Stimulated activated CD4-positive, alpha-beta T cell treated with anti-CD3 and anti-CD28 coated beads, Interleukin-1b, Interleukin-23, amount 100 ng/mL, for 24 hours (primary cell): ENCODE results near the gene CDK11A.
A peak's percentile ranks its signal among the peaks of the same experiment; 100 is the strongest.
"Not testable (repeated sequence)": the region's sequence is repeated elsewhere in the genome, so short reads cannot be mapped to it uniquely, and the experiment has no call there.

Experiments
- DNase-seq, 4 experiments: peaks; one replicate each; pipeline ENCODE4 v3.0.0-alpha.2; 2020; ENCODE audit warnings: low read depth in 4 of 4, low spot score in 1 of 4

CDK11A gene

DNA sequence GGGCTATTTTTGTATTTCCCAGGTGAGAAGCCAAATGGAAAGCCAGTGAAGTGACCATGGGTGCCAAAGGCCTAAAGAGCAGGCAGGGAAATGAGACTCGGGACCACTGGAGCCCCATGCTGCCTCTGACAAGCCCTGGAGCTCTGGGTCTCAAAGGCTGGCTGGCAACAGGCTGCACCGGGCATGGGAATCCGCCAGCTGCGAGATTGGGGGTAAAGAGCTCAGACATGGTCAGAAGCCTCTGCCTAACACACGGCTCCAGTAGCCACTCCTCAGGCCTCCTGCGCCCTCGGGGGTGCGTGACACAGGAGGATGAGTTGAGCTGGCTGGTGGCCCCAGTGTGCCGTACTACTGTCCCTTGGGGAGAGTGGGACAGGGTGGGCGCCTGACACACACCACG is 59.8 kb downstream of the CDK11A start:
- DNase-seq = not testable (repeated sequence)

- not testable (repeated sequence) for DNase-seq
Observed at GRCh38 chr1:1662830-1663560, 61.2 kb downstream of the CDK11A start.

- DNase-seq = not testable (repeated sequence)
Observed at GRCh38 chr1:1662392-1662791, 61.8 kb downstream of the CDK11A start.

DNA sequence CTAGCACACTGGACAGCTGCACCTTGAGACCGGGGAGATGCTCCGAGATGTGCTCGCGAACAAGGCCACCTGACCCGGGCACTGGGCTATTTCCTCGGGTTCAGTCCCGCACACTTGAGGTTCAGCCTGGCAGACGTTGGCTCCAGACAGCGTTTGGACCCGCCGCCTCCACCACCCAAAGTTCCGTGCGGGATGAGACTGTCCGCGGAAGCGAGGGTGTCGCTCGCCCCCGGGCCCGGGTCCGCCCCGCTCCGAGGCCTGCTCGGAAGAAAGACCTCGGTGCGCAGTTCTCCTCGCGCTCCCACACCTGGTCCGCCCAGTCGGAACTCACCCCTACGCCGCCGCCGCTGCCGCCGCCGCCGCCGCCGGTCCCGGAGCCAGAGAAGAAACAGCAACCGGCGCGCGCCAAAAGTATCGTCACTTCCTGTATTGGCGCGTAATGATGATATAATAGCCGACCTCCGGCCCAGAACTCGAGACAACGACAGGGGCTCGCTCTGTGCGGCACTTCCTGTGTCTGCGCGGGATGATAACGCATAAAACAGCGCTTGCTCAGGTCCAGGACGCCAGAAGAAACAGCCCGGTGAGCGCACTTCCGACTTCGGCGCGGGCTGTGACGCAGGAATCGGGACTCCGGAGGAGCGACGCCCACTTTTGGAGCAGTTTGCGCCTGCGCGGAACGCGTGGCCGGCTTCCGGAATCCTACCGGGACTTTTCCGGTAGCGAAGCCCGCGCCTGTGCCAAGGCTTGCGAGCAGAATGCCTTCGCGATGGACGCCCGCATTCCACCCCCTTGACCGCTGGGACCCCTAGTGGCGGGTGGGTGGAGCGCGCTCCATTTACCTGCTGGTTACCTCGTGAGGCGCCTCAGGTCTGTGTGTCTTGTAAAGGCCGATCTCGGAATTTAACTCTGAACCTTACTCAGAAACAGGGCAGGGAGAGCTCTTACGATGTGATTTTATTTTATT is 65.3 kb downstream of the CDK11A start, which contains the start of gene CDK11B:
TSS of gene CDK11B (minus strand) at position 422 of the 967 bp plus-strand sequence. CDS start 1,519 bp downstream, outside the sequence.
- DNase-seq = peak; percentile 81 to 99 (median 98)
